Measurements from ENCODE around the gene TVP23C.
"Not testable (repeated sequence)": the region's sequence is repeated elsewhere in the genome, so short reads cannot be mapped to it uniquely, and the experiment has no call there.

Gene TVP23C

DNA sequence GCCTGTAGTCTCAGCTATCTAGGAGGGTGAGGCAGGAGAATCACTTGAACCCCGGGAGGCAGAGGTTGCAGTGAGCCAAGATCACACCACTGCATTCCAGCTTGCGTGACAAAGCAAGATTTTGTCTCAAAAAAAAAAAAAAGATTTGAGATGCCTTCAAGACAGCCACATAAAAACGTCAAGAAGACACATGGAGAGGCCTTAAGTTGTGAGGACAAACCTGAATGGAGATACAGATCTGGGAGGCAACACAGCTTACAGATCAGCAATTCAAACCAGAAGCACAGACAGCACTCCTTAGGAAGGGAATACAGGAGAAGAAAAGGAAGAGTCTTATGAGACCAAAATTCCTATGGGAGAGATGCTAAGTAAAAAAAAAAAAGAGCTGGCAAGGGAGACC is 13.7 kb downstream of the TVP23C start:
- no CpG with 5 or more reads among the region's 3 CpGs for WGBS (ENCODE audit: extremely low coverage, insufficient coverage, insufficient read length)
- not testable (repeated sequence) for H3K4me3 ChIP-seq (ENCODE audit: low read depth, low read length); H3K23ac ChIP-seq (ENCODE audit: low read length)

GRCh38 chr17:15546604-15547003 is 16.7 kb downstream of the TVP23C start:
- not testable (repeated sequence) for H3K14ac ChIP-seq (ENCODE audit: low read length); H4K8ac ChIP-seq (ENCODE audit: low read depth, low read length); H3K4ac ChIP-seq (ENCODE audit: low read depth, low read length); H3K79me2 ChIP-seq (ENCODE audit: control insufficient read depth, insufficient read depth, low read length, poor library complexity); DNase-seq; H3K9ac ChIP-seq (ENCODE audit: low read length); H2BK5ac ChIP-seq (ENCODE audit: low read depth, low read length, poor library complexity); H2AK5ac ChIP-seq (ENCODE audit: low read length); H3K18ac ChIP-seq (ENCODE audit: low read length); H3K9me3 ChIP-seq (ENCODE audit: insufficient read depth, low read depth, low read length); H3K79me1 ChIP-seq (ENCODE audit: low read length); H4K91ac ChIP-seq (ENCODE audit: low read depth, low read length); H3K27ac ChIP-seq (ENCODE audit: low read depth, low read length); H3K36me3 ChIP-seq (ENCODE audit: control insufficient read depth in 1 of 2, insufficient read depth in 2 of 2, low read length in 2 of 2); H2BK120ac ChIP-seq (ENCODE audit: insufficient read depth, low read length, poor library complexity); H3K4me2 ChIP-seq (ENCODE audit: low read length); H3K23ac ChIP-seq (ENCODE audit: low read length); H3K27me3 ChIP-seq (ENCODE audit: insufficient read depth, low read length); H2AFZ ChIP-seq (ENCODE audit: insufficient read depth, low read length, poor library complexity); H4K12ac ChIP-seq (ENCODE audit: low read depth, low read length); H3K4me3 ChIP-seq (ENCODE audit: low read depth, low read length); H3K4me1 ChIP-seq (ENCODE audit: control insufficient read depth in 1 of 2, insufficient read depth in 2 of 2, low read length in 2 of 2); H2BK12ac ChIP-seq (ENCODE audit: low read length)
- WGBS (ENCODE audit: extremely low coverage, insufficient coverage, insufficient read length), result no CpG with 5 or more reads among the region's 2 CpGs

More for the DNA sequence above, 13.7 kb downstream of the TVP23C start:
- H3K4ac ChIP-seq (ENCODE audit: low read depth, low read length); H4K12ac ChIP-seq (ENCODE audit: low read depth, low read length); H2BK5ac ChIP-seq (ENCODE audit: low read depth, low read length, poor library complexity); H3K27me3 ChIP-seq (ENCODE audit: insufficient read depth, low read length); H3K79me1 ChIP-seq (ENCODE audit: low read length); H3K27ac ChIP-seq (ENCODE audit: low read depth, low read length); H3K36me3 ChIP-seq (ENCODE audit: control insufficient read depth in 1 of 2, insufficient read depth in 2 of 2, low read length in 2 of 2); H4K91ac ChIP-seq (ENCODE audit: low read depth, low read length); H3K9ac ChIP-seq (ENCODE audit: low read length); H2BK120ac ChIP-seq (ENCODE audit: insufficient read depth, low read length, poor library complexity); H3K4me2 ChIP-seq (ENCODE audit: low read length); DNase-seq; H2BK12ac ChIP-seq (ENCODE audit: low read length); H4K8ac ChIP-seq (ENCODE audit: low read depth, low read length); H3K14ac ChIP-seq (ENCODE audit: low read length); H3K18ac ChIP-seq (ENCODE audit: low read length); H3K79me2 ChIP-seq (ENCODE audit: control insufficient read depth, insufficient read depth, low read length, poor library complexity); H3K4me1 ChIP-seq (ENCODE audit: control insufficient read depth in 1 of 2, insufficient read depth in 2 of 2, low read length in 2 of 2); H2AK5ac ChIP-seq (ENCODE audit: low read length); H3K9me3 ChIP-seq (ENCODE audit: insufficient read depth, low read depth, low read length); H2AFZ ChIP-seq (ENCODE audit: insufficient read depth, low read length, poor library complexity): not testable (repeated sequence)

DNA sequence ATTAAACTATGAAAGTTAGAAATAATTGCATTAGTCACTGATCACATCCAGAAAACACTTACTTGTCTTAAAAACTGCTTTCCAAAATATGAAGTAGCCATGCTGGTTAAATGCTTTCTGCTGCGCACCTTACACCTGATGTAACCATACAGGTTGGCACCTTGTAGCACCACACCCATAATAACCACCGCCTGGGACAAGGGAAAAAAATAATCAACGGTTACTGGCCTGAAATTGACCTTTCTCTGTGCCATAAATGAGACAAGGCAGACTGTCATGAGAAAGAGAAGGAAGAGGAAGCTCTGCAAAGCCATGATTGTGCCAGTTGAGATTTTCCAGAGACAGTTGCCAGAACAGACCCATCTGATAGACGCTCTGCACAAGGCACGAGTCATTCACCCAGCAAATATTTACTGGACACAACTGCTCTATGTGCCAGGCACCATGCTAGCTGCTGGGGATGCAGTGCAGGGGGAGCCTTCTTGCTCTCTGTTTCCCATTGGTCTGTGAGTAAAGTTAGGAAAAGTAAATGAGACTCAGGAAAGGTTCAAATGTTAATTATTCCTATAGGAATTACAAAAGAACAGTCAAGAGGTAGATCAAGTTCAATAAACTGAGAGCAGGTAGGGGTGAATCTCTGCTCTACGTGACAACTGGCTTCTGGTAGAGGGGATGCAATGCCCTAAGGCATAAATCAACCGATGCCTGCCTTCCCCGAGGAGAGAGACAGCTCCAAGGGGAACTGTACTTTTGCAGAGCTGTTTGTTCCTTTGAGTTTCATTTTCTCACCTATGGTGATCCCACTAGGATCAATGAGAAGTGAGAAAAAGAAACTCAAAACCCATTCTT is 22.7 kb downstream of the TVP23C start:
- H2BK12ac ChIP-seq (ENCODE audit: low read length); H2BK5ac ChIP-seq (ENCODE audit: low read depth, low read length, poor library complexity); H4K8ac ChIP-seq (ENCODE audit: low read depth, low read length); H3K79me1 ChIP-seq (ENCODE audit: low read length); H3K4me3 ChIP-seq (ENCODE audit: low read depth, low read length); H4K91ac ChIP-seq (ENCODE audit: low read depth, low read length); H3K27ac ChIP-seq (ENCODE audit: low read depth, low read length); H2AFZ ChIP-seq (ENCODE audit: insufficient read depth, low read length, poor library complexity); H3K14ac ChIP-seq (ENCODE audit: low read length); H3K9me3 ChIP-seq (ENCODE audit: insufficient read depth, low read depth, low read length); H3K4me2 ChIP-seq (ENCODE audit: low read length); H3K23ac ChIP-seq (ENCODE audit: low read length); DNase-seq; H3K79me2 ChIP-seq (ENCODE audit: control insufficient read depth, insufficient read depth, low read length, poor library complexity); H3K4me1 ChIP-seq (ENCODE audit: control insufficient read depth in 1 of 2, insufficient read depth in 2 of 2, low read length in 2 of 2); H2AK5ac ChIP-seq (ENCODE audit: low read length); H3K36me3 ChIP-seq (ENCODE audit: control insufficient read depth in 1 of 2, insufficient read depth in 2 of 2, low read length in 2 of 2); H2BK120ac ChIP-seq (ENCODE audit: insufficient read depth, low read length, poor library complexity); H4K12ac ChIP-seq (ENCODE audit: low read depth, low read length); H3K27me3 ChIP-seq (ENCODE audit: insufficient read depth, low read length); H3K18ac ChIP-seq (ENCODE audit: low read length); H3K4ac ChIP-seq (ENCODE audit: low read depth, low read length); H3K9ac ChIP-seq (ENCODE audit: low read length): not testable (repeated sequence)
- no CpG with 5 or more reads among the region's 8 CpGs for WGBS (ENCODE audit: extremely low coverage, insufficient coverage, insufficient read length)

DNA sequence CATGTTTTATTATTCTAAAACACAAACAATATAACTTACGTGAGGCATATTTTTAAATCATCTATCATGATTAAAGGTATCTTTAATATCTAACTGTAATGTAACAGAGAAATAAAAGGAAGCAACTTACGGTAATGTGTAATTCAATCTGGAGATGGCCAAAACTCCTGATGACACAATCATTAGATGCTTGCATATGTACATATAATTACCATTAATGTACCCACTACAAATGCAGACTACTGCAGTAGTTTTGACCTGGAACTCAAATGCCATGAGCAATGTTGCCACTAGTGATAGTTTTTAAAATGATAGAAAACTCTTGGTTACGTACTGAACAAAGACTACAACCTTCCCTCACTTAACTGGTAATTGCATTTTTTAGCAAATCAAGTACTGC is 30.2 kb downstream of the TVP23C start:
- not testable (repeated sequence) for H4K8ac ChIP-seq (ENCODE audit: low read depth, low read length); H3K27me3 ChIP-seq (ENCODE audit: insufficient read depth, low read length); H2BK12ac ChIP-seq (ENCODE audit: low read length); H3K9ac ChIP-seq (ENCODE audit: low read length); H3K79me1 ChIP-seq (ENCODE audit: low read length); H4K91ac ChIP-seq (ENCODE audit: low read depth, low read length); H3K4me1 ChIP-seq (ENCODE audit: control insufficient read depth in 1 of 2, insufficient read depth in 2 of 2, low read length in 2 of 2); H3K9me3 ChIP-seq (ENCODE audit: insufficient read depth, low read depth, low read length); H4K12ac ChIP-seq (ENCODE audit: low read depth, low read length); H3K18ac ChIP-seq (ENCODE audit: low read length); H3K36me3 ChIP-seq (ENCODE audit: control insufficient read depth in 1 of 2, insufficient read depth in 2 of 2, low read length in 2 of 2); H3K14ac ChIP-seq (ENCODE audit: low read length); H3K4me2 ChIP-seq (ENCODE audit: low read length); H2AK5ac ChIP-seq (ENCODE audit: low read length); H3K79me2 ChIP-seq (ENCODE audit: control insufficient read depth, insufficient read depth, low read length, poor library complexity); H2AFZ ChIP-seq (ENCODE audit: insufficient read depth, low read length, poor library complexity); H2BK120ac ChIP-seq (ENCODE audit: insufficient read depth, low read length, poor library complexity); DNase-seq; H3K27ac ChIP-seq (ENCODE audit: low read depth, low read length); H3K4me3 ChIP-seq (ENCODE audit: low read depth, low read length); H2BK5ac ChIP-seq (ENCODE audit: low read depth, low read length, poor library complexity); H3K4ac ChIP-seq (ENCODE audit: low read depth, low read length); H3K23ac ChIP-seq (ENCODE audit: low read length)
- no CpG with 5 or more reads among the region's 3 CpGs for WGBS (ENCODE audit: extremely low coverage, insufficient coverage, insufficient read length)
